ENCODE measurements around the gene PRPF38A.

The PRPF38A gene

GRCh38 chr1:52444463-52444862 lies 40.1 kb downstream of the PRPF38A start:
- no peak overlapping the region for H3K9ac ChIP-seq
- no peak overlapping the region for H3K4me3 ChIP-seq
- peaks cover 84% of the 10 kb centered on the region for H3K36me3 ChIP-seq
- H3K27ac ChIP-seq = no peak overlapping the region
- H3K27me3 ChIP-seq = no peaks in the 10 kb centered on the region
- H4K20me1 ChIP-seq = no peaks in the 10 kb centered on the region; the same call in 1 of the 2 replicates
- H3K4me1 ChIP-seq = no peaks in the 10 kb centered on the region
- H3K9me3 ChIP-seq = no peaks in the 10 kb centered on the region
- no peak overlapping the region for H3K4me2 ChIP-seq
- no peak for TF ChIP-seq Cebpa-rat (IDR thresholded peaks at IDR 0.05)

GRCh38 chr1:52454127-52454526 lies 49.7 kb downstream of the PRPF38A start:
- no peaks in the 10 kb centered on the region for H3K27me3 ChIP-seq
- no peak for TF ChIP-seq Cebpa-rat (IDR thresholded peaks at IDR 0.05)
- no peak overlapping the region for H3K27ac ChIP-seq
- no peaks in the 10 kb centered on the region; the same call in 1 of the 2 replicates for H4K20me1 ChIP-seq
- no peaks in the 10 kb centered on the region for H3K9me3 ChIP-seq
- no peak overlapping the region for H3K4me2 ChIP-seq
- H3K4me3 ChIP-seq = no peak overlapping the region
- no peak overlapping the region for H3K9ac ChIP-seq
- H3K4me1 ChIP-seq = no peaks in the 10 kb centered on the region
- peaks cover 70% of the 10 kb centered on the region for H3K36me3 ChIP-seq

- Histone ChIP-seq H3K4me1 (no peaks in the 10 kb centered on the region), H3K4me2 (no peak overlapping the region), H3K27ac (no peak overlapping the region)
These were observed 50.4 kb downstream of the PRPF38A start for GRCh38 chr1:52454779-52455178.

DNA sequence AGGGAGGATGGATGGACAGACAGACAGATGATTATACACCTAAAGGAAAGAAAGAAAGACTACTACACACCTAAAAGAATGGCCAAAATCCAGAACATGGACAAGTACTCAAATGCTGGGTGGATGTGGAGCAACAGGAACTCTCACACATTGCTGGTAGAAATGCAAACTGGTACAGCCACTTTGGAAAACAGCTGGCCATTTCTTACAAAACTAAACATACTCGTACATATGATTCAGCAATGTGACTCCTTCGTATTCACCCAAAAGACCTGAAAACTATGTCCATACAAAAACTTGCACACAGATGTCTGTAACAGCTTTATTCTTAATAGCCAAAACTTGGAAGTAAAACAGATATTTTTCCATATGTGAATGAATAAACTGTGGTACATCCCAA lies 51.3 kb downstream of the PRPF38A start:
- Histone ChIP-seq H4K20me1 (no peaks in the 10 kb centered on the region), H3K36me3 (peaks cover 81% of the 10 kb centered on the region), H3K4me1 (no peaks in the 10 kb centered on the region), H3K4me3 (no peak overlapping the region), H3K9me3 (no peaks in the 10 kb centered on the region), H3K4me2 (no peak overlapping the region), H3K27me3 (no peaks in the 10 kb centered on the region), H3K27ac (no peak overlapping the region), H3K9ac (no peak overlapping the region)
- TF ChIP-seq Cebpa-rat (IDR thresholded peaks at IDR 0.05) = no peak

More at GRCh38 chr1:52454779-52455178, 50.4 kb downstream of the PRPF38A start:
- H3K27me3 ChIP-seq = no peaks in the 10 kb centered on the region
- no peak overlapping the region for H3K9ac ChIP-seq
- H3K9me3 ChIP-seq = no peaks in the 10 kb centered on the region
- no peaks in the 10 kb centered on the region for H4K20me1 ChIP-seq
- peaks cover 77% of the 10 kb centered on the region for H3K36me3 ChIP-seq
- TF ChIP-seq Cebpa-rat (IDR thresholded peaks at IDR 0.05) = no peak
- no peak overlapping the region for H3K4me3 ChIP-seq

DNA sequence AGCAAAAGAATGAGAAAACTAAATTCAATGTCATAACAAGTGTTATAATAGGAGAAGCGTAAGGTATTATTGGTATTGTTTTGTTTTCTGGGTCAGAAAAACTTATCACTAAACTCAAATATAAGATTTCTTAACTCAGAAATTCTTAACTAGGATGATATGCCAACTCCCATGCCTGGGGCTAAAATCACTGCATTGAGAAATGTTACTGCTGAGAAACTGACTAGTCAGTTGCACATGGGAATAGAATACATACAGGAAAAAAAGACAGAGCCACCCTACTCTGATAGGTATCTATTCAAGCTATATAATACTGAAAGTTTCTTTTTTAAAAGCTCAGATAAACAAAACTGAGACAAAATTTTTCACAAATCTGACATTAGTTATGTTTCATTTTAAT lies 56.3 kb downstream of the PRPF38A start:
- H3K36me3 ChIP-seq = peaks cover 75% of the 10 kb centered on the region
- no peak overlapping the region for H3K4me3 ChIP-seq
- no peak for TF ChIP-seq Cebpa-rat (IDR thresholded peaks at IDR 0.05)
- H3K9ac ChIP-seq = no peak overlapping the region
- H3K27me3 ChIP-seq = no peaks in the 10 kb centered on the region
- H3K4me2 ChIP-seq = no peak overlapping the region
- H3K27ac ChIP-seq = no peak overlapping the region
- H3K4me1 ChIP-seq = no peaks in the 10 kb centered on the region
- H4K20me1 ChIP-seq = no peaks in the 10 kb centered on the region
- no peaks in the 10 kb centered on the region for H3K9me3 ChIP-seq

DNA sequence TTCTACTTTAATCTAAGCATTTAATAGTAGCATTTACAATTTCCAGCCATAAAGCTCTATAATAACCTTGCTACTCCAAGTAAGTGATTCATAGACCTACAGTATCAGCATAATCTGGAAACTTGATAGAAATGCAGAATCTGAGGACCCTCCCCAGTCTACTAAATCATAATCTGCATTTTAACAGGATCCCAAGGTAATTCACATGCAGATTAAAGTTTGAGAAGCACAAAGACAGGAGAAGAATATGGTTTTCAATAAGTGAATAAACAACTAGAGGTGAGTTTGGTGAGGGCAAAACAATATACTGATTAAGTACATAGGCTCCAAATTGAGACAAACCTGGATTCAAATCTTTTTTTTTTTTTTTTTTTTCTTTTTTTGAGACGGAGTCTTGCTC lies 57.4 kb downstream of the PRPF38A start:
- TF ChIP-seq Cebpa-rat (IDR thresholded peaks at IDR 0.05) = no peak

GRCh38 chr1:52463891-52464290 lies 59.5 kb downstream of the PRPF38A start:
- no peak overlapping the region for H3K4me2 ChIP-seq
- no peak for TF ChIP-seq Cebpa-rat (IDR thresholded peaks at IDR 0.05)
- H4K20me1 ChIP-seq = no peaks in the 10 kb centered on the region
- peaks cover 65% of the 10 kb centered on the region for H3K36me3 ChIP-seq
- H3K9ac ChIP-seq = no peak overlapping the region
- H3K4me3 ChIP-seq = no peak overlapping the region
- no peaks in the 10 kb centered on the region for H3K27me3 ChIP-seq
- no peaks in the 10 kb centered on the region for H3K9me3 ChIP-seq
- H3K27ac ChIP-seq = no peak overlapping the region
- H3K4me1 ChIP-seq = no peaks in the 10 kb centered on the region

More for the DNA sequence above, 57.4 kb downstream of the PRPF38A start:
- no peak overlapping the region for H3K9ac ChIP-seq
- H4K20me1 ChIP-seq = no peaks in the 10 kb centered on the region
- H3K4me1 ChIP-seq = no peaks in the 10 kb centered on the region
- no peak overlapping the region for H3K27ac ChIP-seq
- no peaks in the 10 kb centered on the region for H3K27me3 ChIP-seq
- H3K4me3 ChIP-seq = no peak overlapping the region
- H3K36me3 ChIP-seq = peaks cover 76% of the 10 kb centered on the region
- H3K9me3 ChIP-seq = no peaks in the 10 kb centered on the region
- H3K4me2 ChIP-seq = no peak overlapping the region

GRCh38 chr1:52469108-52469507 lies 64.7 kb downstream of the PRPF38A start:
- no peaks in the 10 kb centered on the region for H4K20me1 ChIP-seq
- no peak for TF ChIP-seq Cebpa-rat (IDR thresholded peaks at IDR 0.05)
- H3K9ac ChIP-seq = no peak overlapping the region
- H3K9me3 ChIP-seq = no peaks in the 10 kb centered on the region
- H3K4me1 ChIP-seq = 0 out of 2 replicates have a peak, but pooled peaks cover 6% of the 10 kb centered on the region
- H3K4me3 ChIP-seq = no peak overlapping the region
- no peak overlapping the region for H3K4me2 ChIP-seq
- H3K27ac ChIP-seq = no peak overlapping the region
- H3K36me3 ChIP-seq = peaks cover 66% of the 10 kb centered on the region
- no peaks in the 10 kb centered on the region for H3K27me3 ChIP-seq
